ENCODE measurements around the gene FBLN7. TPM values are rescaled to one million over a fixed set of nuclear protein-coding genes. Genes with fewer than 3 reads are reported as not detected.

The FBLN7 gene
- total RNA-seq, 2 experiments from 2014 or later = 7.4 to 7.9 TPM

DNA sequence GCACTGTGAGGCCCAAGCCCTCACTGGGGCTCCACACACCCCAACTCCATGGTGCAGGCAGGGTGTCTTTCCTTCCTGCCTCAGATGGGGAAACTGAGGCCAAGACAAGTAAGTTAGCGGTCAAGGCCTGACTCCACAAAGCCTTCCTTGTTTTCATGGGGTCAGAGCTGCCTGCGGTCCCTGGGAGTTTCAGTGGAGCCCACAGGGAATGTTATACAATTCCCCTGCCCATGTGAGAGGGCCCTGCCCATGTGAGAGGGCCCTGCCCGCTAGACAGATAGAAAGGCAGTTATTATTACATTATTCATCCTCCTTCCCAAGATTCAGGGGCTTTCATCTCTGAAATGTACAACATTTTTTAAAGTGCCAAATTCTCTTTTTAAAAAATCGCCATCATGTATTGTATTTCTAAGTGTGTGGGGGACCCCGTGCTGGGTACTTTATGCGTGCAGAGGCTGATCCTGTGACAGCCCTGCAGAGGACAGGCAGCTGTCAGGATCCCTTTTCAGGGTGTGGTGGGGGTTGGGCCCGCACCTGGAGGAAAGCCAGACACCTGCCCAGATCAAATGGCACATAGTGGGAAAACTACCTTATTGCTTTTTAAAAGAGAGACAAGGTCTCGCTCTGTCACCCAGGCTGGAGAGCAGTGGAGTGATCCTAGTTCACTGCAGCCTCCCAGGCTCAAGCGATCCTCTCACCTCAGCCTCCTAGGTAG, 23.4 kb downstream of the FBLN7 start:
- TF ChIP-seq, protein P1, sequence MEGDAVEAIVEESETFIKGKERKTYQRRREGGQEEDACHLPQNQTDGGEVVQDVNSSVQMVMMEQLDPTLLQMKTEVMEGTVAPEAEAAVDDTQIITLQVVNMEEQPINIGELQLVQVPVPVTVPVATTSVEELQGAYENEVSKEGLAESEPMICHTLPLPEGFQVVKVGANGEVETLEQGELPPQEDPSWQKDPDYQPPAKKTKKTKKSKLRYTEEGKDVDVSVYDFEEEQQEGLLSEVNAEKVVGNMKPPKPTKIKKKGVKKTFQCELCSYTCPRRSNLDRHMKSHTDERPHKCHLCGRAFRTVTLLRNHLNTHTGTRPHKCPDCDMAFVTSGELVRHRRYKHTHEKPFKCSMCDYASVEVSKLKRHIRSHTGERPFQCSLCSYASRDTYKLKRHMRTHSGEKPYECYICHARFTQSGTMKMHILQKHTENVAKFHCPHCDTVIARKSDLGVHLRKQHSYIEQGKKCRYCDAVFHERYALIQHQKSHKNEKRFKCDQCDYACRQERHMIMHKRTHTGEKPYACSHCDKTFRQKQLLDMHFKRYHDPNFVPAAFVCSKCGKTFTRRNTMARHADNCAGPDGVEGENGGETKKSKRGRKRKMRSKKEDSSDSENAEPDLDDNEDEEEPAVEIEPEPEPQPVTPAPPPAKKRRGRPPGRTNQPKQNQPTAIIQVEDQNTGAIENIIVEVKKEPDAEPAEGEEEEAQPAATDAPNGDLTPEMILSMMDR (IDR thresholded peaks at IDR 0.05) = no peak
- POLR2A ChIA-PET = no interaction called here
- no peak overlapping the region for H3K27ac Mint-ChIP-seq
- no peaks in the 10 kb centered on the region for H3K9me3 Mint-ChIP-seq
- peaks cover 6% of the 10 kb centered on the region for H3K4me1 Mint-ChIP-seq (ENCODE audit: low read depth)
- no peaks in the 10 kb centered on the region for H3K36me3 Mint-ChIP-seq (ENCODE audit: low read depth)
- intact Hi-C loops (cut with micrococcal nuclease) = no loop called here
- H3K4me3 Mint-ChIP-seq = no peak overlapping the region
- H3K27me3 Mint-ChIP-seq = no peaks in the 10 kb centered on the region
- DNase-seq = no peak
- ATAC-seq = no peak
- CTCF ChIA-PET = no interaction called here

DNA sequence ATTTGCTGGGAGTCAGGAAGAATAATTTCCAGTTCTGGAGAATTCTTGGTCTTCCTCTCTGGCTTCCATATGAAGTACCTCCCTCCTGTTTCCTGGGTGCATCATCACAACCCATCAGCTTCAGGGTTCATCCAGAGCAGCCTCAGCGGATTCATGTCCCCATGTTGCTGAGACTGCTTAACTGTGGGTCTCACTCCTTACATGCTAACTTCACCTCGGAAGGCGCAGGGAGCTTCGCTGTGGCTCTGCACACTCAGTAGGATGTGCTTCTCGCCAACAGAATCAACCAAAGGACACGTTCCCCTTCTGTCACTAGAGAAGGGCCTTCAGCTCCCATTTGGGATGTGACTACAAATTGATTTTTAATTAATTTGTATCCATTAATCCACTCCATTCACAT, 24.2 kb downstream of the FBLN7 start:
- Mint-ChIP-seq H3K4me3 (no peak overlapping the region), H3K9me3 (no peaks in the 10 kb centered on the region), H3K4me1 (ENCODE audit: low read depth) (peaks cover 7% of the 10 kb centered on the region), H3K36me3 (ENCODE audit: low read depth) (no peaks in the 10 kb centered on the region), H3K27me3 (no peaks in the 10 kb centered on the region), H3K27ac (no peak overlapping the region)
- ChIA-PET CTCF (interaction anchor here (1.7 kb wide), 1 partner anchor 18 kb away, joined by 4 read pairs; no protein-coding TSS in a partner anchor), POLR2A (interaction anchor here (1.5 kb wide), 1 partner anchor 11 kb away, joined by 4 read pairs; no protein-coding TSS in a partner anchor)
- DNase-seq (no peak), ATAC-seq (no peak)
- intact Hi-C loops (cut with micrococcal nuclease) = no loop called here
- TF ChIP-seq, protein P1 (IDR thresholded peaks at IDR 0.05) = no peak

DNA sequence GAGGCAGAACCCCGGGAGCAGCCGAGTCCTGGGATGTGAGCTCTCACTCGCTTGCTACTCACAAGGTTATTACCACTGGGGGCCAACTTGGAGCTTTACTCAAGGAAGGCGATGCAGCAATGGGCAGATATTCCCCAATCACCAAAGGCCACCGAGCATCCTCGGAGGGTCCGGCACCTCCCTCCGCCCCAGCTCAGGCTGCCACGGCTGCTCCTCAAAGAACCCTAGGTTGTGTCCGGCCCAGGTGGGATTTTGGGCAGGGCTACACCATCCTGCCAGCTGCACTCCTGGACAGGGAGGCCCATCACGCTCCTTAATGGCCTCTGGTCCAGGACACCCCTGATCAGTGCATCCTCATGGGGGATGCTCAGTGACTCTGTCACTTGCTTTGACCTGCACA, 24.8 kb downstream of the FBLN7 start:
- ATAC-seq (no peak), DNase-seq (no peak)
- ChIA-PET CTCF (interaction anchor here (0.6 to 1.7 kb wide), 2 partner anchors 17 to 80 kb away, joined by 3 to 4 read pairs; no protein-coding TSS in a partner anchor), POLR2A (interaction anchor here (1.5 kb wide), 1 partner anchor 11 kb away, joined by 4 read pairs; no protein-coding TSS in a partner anchor)
- TF ChIP-seq, protein P1 (IDR thresholded peaks at IDR 0.05) = no peak
- H3K4me3 Mint-ChIP-seq = no peak overlapping the region
- no peaks in the 10 kb centered on the region for H3K36me3 Mint-ChIP-seq (ENCODE audit: low read depth)
- H3K9me3 Mint-ChIP-seq = no peaks in the 10 kb centered on the region
- no peak overlapping the region for H3K27ac Mint-ChIP-seq
- H3K4me1 Mint-ChIP-seq (ENCODE audit: low read depth) = peaks cover 5% of the 10 kb centered on the region
- no peaks in the 10 kb centered on the region for H3K27me3 Mint-ChIP-seq
- intact Hi-C loops (cut with micrococcal nuclease) = no loop called here

DNA sequence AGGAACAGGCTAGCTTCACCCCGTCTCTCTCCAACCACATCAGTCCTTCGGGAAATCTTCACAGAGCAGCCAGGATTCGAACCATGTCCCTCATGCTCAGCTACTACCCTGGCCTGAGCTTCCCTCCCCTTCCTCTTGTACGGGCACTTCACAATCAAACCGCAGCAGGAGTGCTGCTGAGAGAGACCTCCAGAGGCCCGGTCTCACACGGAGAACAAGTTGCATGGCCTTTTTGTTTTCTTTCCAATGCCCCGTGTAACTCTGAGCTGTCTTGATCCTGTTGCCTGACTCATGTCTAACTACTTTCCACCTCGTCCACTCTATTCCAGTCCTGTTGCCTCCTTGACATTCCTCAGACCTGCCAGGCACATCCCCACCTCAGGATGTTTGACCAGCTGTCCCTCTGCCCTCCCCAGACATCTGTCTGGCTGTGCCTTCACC, 25.4 kb downstream of the FBLN7 start:
- Mint-ChIP-seq H3K9me3 (no peaks in the 10 kb centered on the region), H3K36me3 (ENCODE audit: low read depth) (no peaks in the 10 kb centered on the region), H3K4me3 (no peak overlapping the region), H3K4me1 (ENCODE audit: low read depth) (peaks cover 7% of the 10 kb centered on the region), H3K27me3 (no peaks in the 10 kb centered on the region), H3K27ac (no peak overlapping the region)
- no peak for DNase-seq
- TF ChIP-seq, protein P1 (IDR thresholded peaks at IDR 0.05) = no peak
- CTCF ChIA-PET = interaction anchor here (1.7 kb wide), 1 partner anchor 17 kb away, joined by 4 read pairs; no protein-coding TSS in a partner anchor
- POLR2A ChIA-PET = interaction anchor here (1.5 kb wide), 1 partner anchor 10 kb away, joined by 4 read pairs; no protein-coding TSS in a partner anchor
- intact Hi-C loops (cut with micrococcal nuclease) = no loop called here
- ATAC-seq = no peak

DNA sequence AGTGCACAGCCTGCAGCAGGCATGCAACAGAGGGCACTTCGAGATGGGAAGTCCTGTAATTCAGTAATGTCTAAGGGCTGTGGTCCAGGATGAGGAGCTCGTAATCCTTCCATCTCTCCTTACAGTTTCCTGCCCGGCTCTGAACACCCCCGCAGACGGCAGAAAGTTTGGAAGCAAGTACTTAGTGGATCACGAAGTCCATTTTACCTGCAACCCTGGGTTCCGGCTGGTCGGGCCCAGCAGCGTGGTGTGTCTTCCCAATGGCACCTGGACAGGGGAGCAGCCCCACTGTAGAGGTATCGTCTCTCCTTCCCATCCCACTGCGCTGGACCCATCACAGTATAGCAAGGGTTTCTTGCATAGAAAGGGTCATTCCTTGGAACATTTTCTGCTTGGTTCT, 26.7 kb downstream of the FBLN7 start:
- ChIA-PET CTCF (no interaction called here), POLR2A (interaction anchor here (0.6 to 0.9 kb wide), 2 partner anchors 32 to 53 kb away, joined by 3 read pairs; no protein-coding TSS in a partner anchor)
- Mint-ChIP-seq H3K36me3 (ENCODE audit: low read depth) (no peaks in the 10 kb centered on the region), H3K4me1 (ENCODE audit: low read depth) (peaks cover 9% of the 10 kb centered on the region), H3K27me3 (no peaks in the 10 kb centered on the region), H3K9me3 (no peaks in the 10 kb centered on the region), H3K27ac (no peak overlapping the region), H3K4me3 (no peak overlapping the region)
- intact Hi-C loops (cut with micrococcal nuclease) = no loop called here
- ATAC-seq = no peak
- TF ChIP-seq, protein P1 (IDR thresholded peaks at IDR 0.05) = no peak
- DNase-seq = no peak
